CD14-positive monocyte (primary cell): ENCODE measurements around the gene SIPA1L3. TPM values are rescaled to one million over a fixed set of nuclear protein-coding genes. Genes with fewer than 3 reads are reported as not detected.

Experiments used
- DNase-seq, 3 donors: peaks; one replicate each; pipeline ENCODE4 v3.0.0-alpha.2; 2011 to 2022
- H2AFZ ChIP-seq: 2 replicates; pipeline ENCODE4 v1.6.0; 2012; ENCODE audit warnings: mild to moderate bottlenecking, low read depth, low read length, inconsistent platforms; ENCODE audit not compliant: insufficient read depth, poor library complexity, severe bottlenecking
- H3K27ac ChIP-seq, 2 donors: 1 replicate in 1 of 2; 2 replicates in 1 of 2; pipeline ENCODE4 v1.5.1; 2012 to 2013; ENCODE audit warnings: low read length in 2 of 2, control low read depth in 1 of 2, inconsistent platforms in 1 of 2, low read depth in 1 of 2, mild to moderate bottlenecking in 1 of 2
- H3K27me3 ChIP-seq, 2 donors: one replicate each; pipeline versions ENCODE4 v1.6.0 to v1.6.1; 2011 to 2013; ENCODE audit warnings: low read length in 2 of 2; ENCODE audit not compliant: control insufficient read depth in 2 of 2, insufficient read depth in 2 of 2
- H3K36me3 ChIP-seq, 2 donors: replicated peaks in 1 of 2; 1 replicate in 1 of 2; 2 replicates in 1 of 2; pipeline versions ENCODE4 v1.5.1 to v1.6.1; 2012 to 2013; ENCODE audit warnings: low read length in 2 of 2, control low read depth in 1 of 2, inconsistent platforms in 1 of 2, mild to moderate bottlenecking in 1 of 2; ENCODE audit not compliant: insufficient read depth in 2 of 2, control insufficient read depth in 1 of 2
- H3K4me1 ChIP-seq, 2 donors: 1 replicate in 1 of 2; 2 replicates in 1 of 2; pipeline versions ENCODE4 v1.5.1 to v1.6.1; 2012 to 2013; ENCODE audit warnings: low read length in 2 of 2, control low read depth in 1 of 2, inconsistent platforms in 1 of 2, mild to moderate bottlenecking in 1 of 2, moderate library complexity in 1 of 2; ENCODE audit not compliant: insufficient read depth in 2 of 2, control insufficient read depth in 1 of 2
- H3K4me2 ChIP-seq: replicated peaks from 2 replicates; pipeline ENCODE3; 2012; ENCODE audit warnings: low read length, moderate library complexity, mild to moderate bottlenecking; ENCODE audit not compliant: poor library complexity, severe bottlenecking; ENCODE audit errors: extremely low read depth
- H3K4me3 ChIP-seq, 3 experiments: fragments of 200-600 bp in 1 of 3; sonication (generic) in 1 of 3; replicated peaks in 1 of 3; 1 replicate in 2 of 3; 2 replicates in 1 of 3; pipeline ENCODE4 v1.5.1; 2011 to 2013; ENCODE audit warnings: low read length in 3 of 3, mild to moderate bottlenecking in 3 of 3, control low read depth in 2 of 3, low read depth in 2 of 3, inconsistent platforms in 1 of 3, moderate library complexity in 1 of 3
- H3K79me2 ChIP-seq: 2 replicates; pipeline ENCODE4 v1.6.0; 2012; ENCODE audit warnings: mild to moderate bottlenecking, control low read depth, inconsistent platforms, low read length, moderate library complexity; ENCODE audit not compliant: insufficient read depth
- H3K9ac ChIP-seq: 2 replicates; pipeline ENCODE4 v1.6.0; 2017; ENCODE audit warnings: low read length, mild to moderate bottlenecking; ENCODE audit not compliant: insufficient read depth, poor library complexity, severe bottlenecking
- H3K9me3 ChIP-seq, 2 donors: replicated peaks in 1 of 2; 1 replicate in 1 of 2; 2 replicates in 1 of 2; pipeline versions ENCODE4 v1.5.1 to v1.6.1; 2012 to 2013; ENCODE audit warnings: low read length in 2 of 2, control low read depth in 1 of 2; ENCODE audit not compliant: control insufficient read depth in 1 of 2, insufficient read depth in 1 of 2
- H4K20me1 ChIP-seq: 2 replicates; pipeline ENCODE4 v1.6.0; 2012; ENCODE audit warnings: mild to moderate bottlenecking, low read length, control low read depth, moderate library complexity; ENCODE audit not compliant: insufficient read depth
- H3K27ac Mint-ChIP-seq, 7 donors: one replicate each; pipeline ENCODE4 v1.8.0; 2020; ENCODE audit warnings: mild to moderate bottlenecking in 7 of 7, mixed read lengths in 7 of 7, moderate library complexity in 6 of 7, inconsistent platforms in 2 of 7
- H3K27me3 Mint-ChIP-seq, 3 donors: one replicate each; pipeline ENCODE4 v1.8.0; 2021 to 2022; ENCODE audit warnings: low read depth in 3 of 3, mild to moderate bottlenecking in 3 of 3, mixed read lengths in 3 of 3, moderate library complexity in 3 of 3, inconsistent platforms in 1 of 3
- H3K36me3 Mint-ChIP-seq, 2 donors: one replicate each; pipeline ENCODE4 v1.8.0; 2020; ENCODE audit warnings: mixed read lengths in 2 of 2, inconsistent platforms in 1 of 2, mild to moderate bottlenecking in 1 of 2
- H3K4me1 Mint-ChIP-seq: one replicate; pipeline ENCODE4 v1.8.0; 2020; ENCODE audit warnings: mild to moderate bottlenecking, mixed read lengths
- H3K4me3 Mint-ChIP-seq, 2 donors: one replicate each; pipeline ENCODE4 v1.8.0; 2020; ENCODE audit warnings: mild to moderate bottlenecking in 2 of 2, mixed read lengths in 2 of 2, moderate library complexity in 1 of 2
- H3K9me3 Mint-ChIP-seq, 7 donors: one replicate each; pipeline ENCODE4 v1.8.0; 2020 to 2022; ENCODE audit warnings: mixed read lengths in 7 of 7, mild to moderate bottlenecking in 6 of 7, moderate library complexity in 6 of 7, inconsistent platforms in 2 of 7
- WGBS: methylation state at CpG from one replicate; pipeline ENCODE4 v1.1.5; 2013; ENCODE audit warnings: missing lambda C conversion rate; ENCODE audit not compliant: insufficient coverage; 5-methylcytosine and 5-hydroxymethylcytosine counted together
- intact Hi-C, 2 donors: fragments of 100-400 bp; cut with micrococcal nuclease; formaldehyde crosslinking; loops; one replicate each; pipeline versions ENCODE4 v1.15.0 to v1.15.1; 2023
- polyA plus RNA-seq, 3 donors: library from polyadenylated mRNA; depleted of rRNA in 1 of 3; unstranded in 2 of 3; stranded (reverse) in 1 of 3; fragments of 300-500 nt in 2 of 3; fragments of >200 nt in 1 of 3; fragmentation: Illumina TruSeq in 2 of 3; gene quantifications; 1 replicate in 2 of 3; 2 replicates in 1 of 3; pipeline ENCODE4 v1.2.3, GENCODE V29; 2012 to 2021
- TF ChIP-seq, protein P1 (sequence below): fragments of 200-600 bp; IDR thresholded peaks from one replicate; pipeline ENCODE4 v1.8.0; 2022; ENCODE audit warnings: antibody characterized with exemption, mild to moderate bottlenecking

SIPA1L3 gene
- polyA plus RNA-seq, 3 donors = 0.55 to 4.5 (median 0.99) TPM

DNA sequence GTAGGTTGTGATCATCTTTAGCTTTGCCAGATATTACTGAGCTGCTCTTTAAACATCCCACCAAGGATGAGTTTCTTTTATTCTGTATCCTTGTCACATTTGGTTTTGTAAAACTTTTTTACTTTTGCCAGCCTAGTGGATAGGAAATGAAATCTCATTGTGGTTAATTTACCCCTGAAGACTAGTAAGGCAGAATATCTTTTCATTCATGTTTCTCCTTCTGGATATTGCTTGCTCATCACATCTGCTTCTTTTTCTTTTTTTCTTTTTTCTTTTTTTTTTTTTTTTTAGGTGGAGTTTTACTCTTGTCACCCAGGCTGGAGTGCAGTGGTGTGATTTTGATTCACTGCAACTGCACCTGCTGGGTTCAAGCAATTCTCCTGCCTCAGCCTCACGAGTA, 31.3 kb downstream of the SIPA1L3 start:
- intact Hi-C loops = no loop called here
- no peak for DNase-seq
- peaks cover 5% of the 10 kb centered on the region for H3K79me2 ChIP-seq
- no peak overlapping the region for H3K27ac ChIP-seq
- H3K27me3 Mint-ChIP-seq = peaks cover 0 to 2% (median 0%) of the 10 kb centered on the region in 3 donors
- peaks cover 0 to 11% (median 4%) of the 10 kb centered on the region in 7 donors for H3K9me3 Mint-ChIP-seq
- H3K4me2 ChIP-seq = no peak overlapping the region
- TF ChIP-seq, protein P1, sequence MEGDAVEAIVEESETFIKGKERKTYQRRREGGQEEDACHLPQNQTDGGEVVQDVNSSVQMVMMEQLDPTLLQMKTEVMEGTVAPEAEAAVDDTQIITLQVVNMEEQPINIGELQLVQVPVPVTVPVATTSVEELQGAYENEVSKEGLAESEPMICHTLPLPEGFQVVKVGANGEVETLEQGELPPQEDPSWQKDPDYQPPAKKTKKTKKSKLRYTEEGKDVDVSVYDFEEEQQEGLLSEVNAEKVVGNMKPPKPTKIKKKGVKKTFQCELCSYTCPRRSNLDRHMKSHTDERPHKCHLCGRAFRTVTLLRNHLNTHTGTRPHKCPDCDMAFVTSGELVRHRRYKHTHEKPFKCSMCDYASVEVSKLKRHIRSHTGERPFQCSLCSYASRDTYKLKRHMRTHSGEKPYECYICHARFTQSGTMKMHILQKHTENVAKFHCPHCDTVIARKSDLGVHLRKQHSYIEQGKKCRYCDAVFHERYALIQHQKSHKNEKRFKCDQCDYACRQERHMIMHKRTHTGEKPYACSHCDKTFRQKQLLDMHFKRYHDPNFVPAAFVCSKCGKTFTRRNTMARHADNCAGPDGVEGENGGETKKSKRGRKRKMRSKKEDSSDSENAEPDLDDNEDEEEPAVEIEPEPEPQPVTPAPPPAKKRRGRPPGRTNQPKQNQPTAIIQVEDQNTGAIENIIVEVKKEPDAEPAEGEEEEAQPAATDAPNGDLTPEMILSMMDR = no peak
- H3K27ac Mint-ChIP-seq = no peak overlapping the region
- peaks cover 5 to 9% of the 10 kb centered on the region in 2 donors for H3K4me1 ChIP-seq
- no peaks in the 10 kb centered on the region for H3K36me3 ChIP-seq
- H3K36me3 Mint-ChIP-seq = peaks cover 13 to 22% of the 10 kb centered on the region in 2 donors
- no peak overlapping the region for H3K4me3 Mint-ChIP-seq
- H2AFZ ChIP-seq = no peak overlapping the region
- H3K9ac ChIP-seq = no peak overlapping the region
- peaks cover 16% of the 10 kb centered on the region for H3K4me1 Mint-ChIP-seq
- peaks cover 4 to 7% of the 10 kb centered on the region in 2 donors for H3K9me3 ChIP-seq
- peaks cover 8% of the 10 kb centered on the region for H4K20me1 ChIP-seq
- no CpG with 5 or more reads among the region's 1 CpG for WGBS
- H3K27me3 ChIP-seq = no peaks in the 10 kb centered on the region
- no peak overlapping the region for H3K4me3 ChIP-seq

DNA sequence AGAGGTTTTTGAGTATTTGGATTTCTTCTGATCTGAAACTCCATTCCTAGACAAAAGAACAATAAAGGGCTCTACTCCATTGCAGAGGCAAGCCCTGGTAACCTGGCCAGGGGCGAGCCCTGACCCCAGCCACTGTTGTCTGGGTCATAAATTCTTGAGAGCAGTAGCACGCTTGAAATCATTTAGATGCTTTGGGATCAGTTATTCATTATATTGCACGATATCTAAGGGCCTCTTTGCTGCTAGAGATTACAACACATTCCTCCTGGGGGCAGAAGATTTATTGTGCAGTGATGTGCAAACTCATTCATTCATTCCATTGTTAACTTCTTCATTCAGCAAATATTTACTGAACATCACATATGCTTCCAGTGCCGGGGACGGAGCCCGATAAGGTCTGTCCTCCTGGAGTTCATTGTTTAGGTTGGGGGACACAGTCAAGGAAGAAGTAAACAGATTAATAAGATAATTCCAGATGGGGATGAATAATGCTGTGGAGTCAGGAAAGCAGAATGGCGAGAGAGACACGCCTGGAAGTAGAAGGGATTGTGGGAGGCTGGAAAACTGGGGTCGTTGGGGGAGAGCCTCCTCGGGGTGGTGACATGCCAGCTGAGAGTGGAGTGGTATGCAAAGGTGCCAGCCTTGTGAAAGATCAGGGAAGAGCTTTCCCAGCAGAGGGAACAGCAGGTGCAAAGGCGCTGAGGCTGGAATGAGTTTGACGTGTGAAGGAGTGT, 34.9 kb downstream of the SIPA1L3 start:
- H3K4me3 ChIP-seq = no peak overlapping the region
- no peaks in the 10 kb centered on the region for H3K36me3 ChIP-seq
- H3K27ac ChIP-seq = no peak overlapping the region
- H3K9me3 ChIP-seq = no peaks in the 10 kb centered on the region
- no peak overlapping the region for H2AFZ ChIP-seq
- no peaks in the 10 kb centered on the region for H3K27me3 ChIP-seq
- 100% methylated on average over 5 of the region's 12 CpGs for WGBS
- peaks cover 11% of the 10 kb centered on the region for H4K20me1 ChIP-seq
- H3K79me2 ChIP-seq = no peaks in the 10 kb centered on the region
- no peaks in the 10 kb centered on the region for H3K4me1 ChIP-seq
- Mint-ChIP-seq H3K27ac (peak overlapping the region in 1 of 7 donors; percentile 69), H3K27me3 (no peaks in the 10 kb centered on the region), H3K9me3 (peaks cover 0 to under 1% (median 0%) of the 10 kb centered on the region in 7 donors), H3K4me1 (peaks cover 7% of the 10 kb centered on the region), H3K4me3 (no peak overlapping the region), H3K36me3 (peaks cover 2 to 13% of the 10 kb centered on the region in 2 donors)
- TF ChIP-seq, protein P1 = no peak
- intact Hi-C loops = no loop called here
- no peak overlapping the region for H3K4me2 ChIP-seq
- DNase-seq = no peak
- H3K9ac ChIP-seq = no peak overlapping the region
